ENCODE measurements around the gene RPL38.

- TF ChIP-seq, protein P1, sequence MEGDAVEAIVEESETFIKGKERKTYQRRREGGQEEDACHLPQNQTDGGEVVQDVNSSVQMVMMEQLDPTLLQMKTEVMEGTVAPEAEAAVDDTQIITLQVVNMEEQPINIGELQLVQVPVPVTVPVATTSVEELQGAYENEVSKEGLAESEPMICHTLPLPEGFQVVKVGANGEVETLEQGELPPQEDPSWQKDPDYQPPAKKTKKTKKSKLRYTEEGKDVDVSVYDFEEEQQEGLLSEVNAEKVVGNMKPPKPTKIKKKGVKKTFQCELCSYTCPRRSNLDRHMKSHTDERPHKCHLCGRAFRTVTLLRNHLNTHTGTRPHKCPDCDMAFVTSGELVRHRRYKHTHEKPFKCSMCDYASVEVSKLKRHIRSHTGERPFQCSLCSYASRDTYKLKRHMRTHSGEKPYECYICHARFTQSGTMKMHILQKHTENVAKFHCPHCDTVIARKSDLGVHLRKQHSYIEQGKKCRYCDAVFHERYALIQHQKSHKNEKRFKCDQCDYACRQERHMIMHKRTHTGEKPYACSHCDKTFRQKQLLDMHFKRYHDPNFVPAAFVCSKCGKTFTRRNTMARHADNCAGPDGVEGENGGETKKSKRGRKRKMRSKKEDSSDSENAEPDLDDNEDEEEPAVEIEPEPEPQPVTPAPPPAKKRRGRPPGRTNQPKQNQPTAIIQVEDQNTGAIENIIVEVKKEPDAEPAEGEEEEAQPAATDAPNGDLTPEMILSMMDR (IDR thresholded peaks at IDR 0.05): no peak
- no peak for TF ChIP-seq ZFX (IDR thresholded peaks at IDR 0.05; ENCODE audit: borderline replicate concordance)
Observed at GRCh38 chr17:74244128-74244527, 40.6 kb downstream of the RPL38 start.

Data from 22Rv1 (cell line).